Measurements from ENCODE around the gene TLE7.

DNA sequence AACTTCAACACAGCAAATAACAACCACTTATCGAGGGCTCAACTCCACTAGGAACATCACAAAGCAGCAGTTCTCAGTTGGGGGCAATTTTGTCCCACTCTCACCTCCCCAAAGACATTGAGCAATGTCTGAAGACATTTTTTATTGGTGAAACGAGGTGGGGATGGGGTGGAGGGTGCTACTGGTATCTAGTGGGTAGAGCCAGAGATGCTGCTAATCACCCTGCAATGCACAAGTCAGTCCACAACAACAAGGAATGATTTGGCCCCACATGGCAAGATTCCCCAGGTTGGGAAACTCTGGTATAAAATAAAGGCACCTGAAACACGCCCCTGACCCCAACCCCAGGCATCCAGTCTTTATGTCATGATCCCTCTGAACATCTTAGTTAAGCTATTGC, 33.3 kb downstream of the TLE7 start:
- TF ChIP-seq, protein P1, sequence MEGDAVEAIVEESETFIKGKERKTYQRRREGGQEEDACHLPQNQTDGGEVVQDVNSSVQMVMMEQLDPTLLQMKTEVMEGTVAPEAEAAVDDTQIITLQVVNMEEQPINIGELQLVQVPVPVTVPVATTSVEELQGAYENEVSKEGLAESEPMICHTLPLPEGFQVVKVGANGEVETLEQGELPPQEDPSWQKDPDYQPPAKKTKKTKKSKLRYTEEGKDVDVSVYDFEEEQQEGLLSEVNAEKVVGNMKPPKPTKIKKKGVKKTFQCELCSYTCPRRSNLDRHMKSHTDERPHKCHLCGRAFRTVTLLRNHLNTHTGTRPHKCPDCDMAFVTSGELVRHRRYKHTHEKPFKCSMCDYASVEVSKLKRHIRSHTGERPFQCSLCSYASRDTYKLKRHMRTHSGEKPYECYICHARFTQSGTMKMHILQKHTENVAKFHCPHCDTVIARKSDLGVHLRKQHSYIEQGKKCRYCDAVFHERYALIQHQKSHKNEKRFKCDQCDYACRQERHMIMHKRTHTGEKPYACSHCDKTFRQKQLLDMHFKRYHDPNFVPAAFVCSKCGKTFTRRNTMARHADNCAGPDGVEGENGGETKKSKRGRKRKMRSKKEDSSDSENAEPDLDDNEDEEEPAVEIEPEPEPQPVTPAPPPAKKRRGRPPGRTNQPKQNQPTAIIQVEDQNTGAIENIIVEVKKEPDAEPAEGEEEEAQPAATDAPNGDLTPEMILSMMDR (IDR thresholded peaks at IDR 0.05) = no peak
- no peak for TF ChIP-seq POLR2A (IDR thresholded peaks at IDR 0.05)
